Esophagus muscularis mucosa (tissue), 4 donors: ENCODE data around the gene SSBP2. TPM values are rescaled to one million over a fixed set of nuclear protein-coding genes. Genes with fewer than 3 reads are reported as not detected.

Source experiments
- DNase-seq: peaks from one replicate; pipeline ENCODE4 v3.0.0-alpha.2; 2017; ENCODE audit errors: extremely low spot score
- H3K27ac ChIP-seq, 4 donors: fragments of 200-600 bp; sonication (generic); replicated peaks in 1 of 4; 1 replicate in 3 of 4; 2 replicates in 1 of 4; pipeline ENCODE4 v1.5.1; 2016 to 2019; ENCODE audit warnings: mild to moderate bottlenecking in 1 of 4
- H3K27me3 ChIP-seq, 4 donors: fragments of 200-600 bp; sonication (generic); one replicate each; pipeline versions ENCODE4 v1.5.1 to v1.6.0; 2016 to 2019
- H3K36me3 ChIP-seq, 4 donors: fragments of 200-600 bp; sonication (generic); one replicate each; pipeline ENCODE4 v1.5.1; 2016 to 2019
- H3K4me1 ChIP-seq, 4 donors: fragments of 200-600 bp; sonication (generic); one replicate each; pipeline ENCODE4 v1.5.1; 2016 to 2019
- H3K4me3 ChIP-seq, 4 donors: fragments of 200-600 bp; sonication (generic); 1 replicate in 2 of 4; 2 replicates in 2 of 4; pipeline ENCODE4 v1.5.1; 2016 to 2019; ENCODE audit warnings: mild to moderate bottlenecking in 4 of 4, moderate library complexity in 1 of 4
- H3K9me3 ChIP-seq, 4 donors: fragments of 200-600 bp; sonication (generic); 1 replicate in 3 of 4; 2 replicates in 1 of 4; pipeline ENCODE4 v1.5.1; 2016 to 2019
- EP300 ChIP-seq: sonication (generic); formaldehyde crosslinking; IDR thresholded peaks from one replicate; pipeline ENCODE4 v1.6.1; 2017; ENCODE audit warnings: antibody characterized with exemption
- POLR2A ChIP-seq: fragments of 450-650 bp; IDR thresholded peaks from one replicate; pipeline ENCODE4 v1.6.1; 2017; ENCODE audit warnings: antibody characterized with exemption, moderate library complexity, mild to moderate bottlenecking, low read depth
- POLR2AphosphoS5 ChIP-seq, 2 donors: sonication (generic); formaldehyde crosslinking; IDR thresholded peaks; one replicate each; pipeline ENCODE4 v1.6.1; 2017; ENCODE audit warnings: antibody characterized with exemption in 2 of 2
- WGBS: methylation state at CpG from one replicate; pipeline ENCODE4 v1.1.5; 2018; 5-methylcytosine and 5-hydroxymethylcytosine counted together
- intact Hi-C: fragments of 100-400 bp; cut with DNase I; formaldehyde crosslinking; loops from one replicate; pipeline ENCODE4 v1.15.1; 2023
- total RNA-seq, 4 donors: library from RNA; depleted of rRNA; stranded (reverse); fragments of >200 nt; gene quantifications; one replicate each; pipeline versions ENCODE4 v1.1.0 to v1.2.1, GENCODE V29; 2016
- TF ChIP-seq, protein P1 (sequence below), 3 experiments: fragments of 200-600 bp in 2 of 3; fragments of 450-650 bp in 1 of 3; sonication (generic) in 2 of 3; IDR thresholded peaks; one replicate each; pipeline ENCODE4 v1.5.1; 2017 to 2019; ENCODE audit warnings: antibody characterized with exemption in 3 of 3, mild to moderate bottlenecking in 2 of 3, moderate library complexity in 1 of 3

SSBP2 gene
- total RNA-seq, 4 donors from 2014 or later: 62.9 to 97.2 (median 74.2) TPM

DNA sequence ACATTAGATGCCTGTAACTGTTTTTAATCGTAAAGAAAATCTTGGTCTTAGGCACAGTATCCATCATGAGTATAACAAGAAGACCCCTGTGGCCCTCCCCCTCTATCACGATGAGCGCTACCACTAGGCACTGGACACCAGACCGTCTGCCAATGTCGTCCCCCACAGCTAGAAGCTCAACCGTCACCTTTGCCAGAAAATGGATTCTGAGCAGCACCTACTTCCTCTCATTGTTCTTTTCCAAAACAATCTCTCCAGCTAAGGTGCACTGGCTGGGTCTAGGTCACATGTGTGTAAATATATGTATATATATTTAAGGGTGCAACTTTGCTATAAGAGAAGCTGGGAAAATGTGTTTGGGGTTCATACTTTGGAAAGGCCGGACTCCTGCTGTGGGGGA is 15.7 kb upstream of the SSBP2 start:
- TF ChIP-seq POLR2AphosphoS5 (IDR thresholded peaks at IDR 0.05) (no peak), POLR2A (no peak), EP300 (no peak)
- TF ChIP-seq, protein P1, sequence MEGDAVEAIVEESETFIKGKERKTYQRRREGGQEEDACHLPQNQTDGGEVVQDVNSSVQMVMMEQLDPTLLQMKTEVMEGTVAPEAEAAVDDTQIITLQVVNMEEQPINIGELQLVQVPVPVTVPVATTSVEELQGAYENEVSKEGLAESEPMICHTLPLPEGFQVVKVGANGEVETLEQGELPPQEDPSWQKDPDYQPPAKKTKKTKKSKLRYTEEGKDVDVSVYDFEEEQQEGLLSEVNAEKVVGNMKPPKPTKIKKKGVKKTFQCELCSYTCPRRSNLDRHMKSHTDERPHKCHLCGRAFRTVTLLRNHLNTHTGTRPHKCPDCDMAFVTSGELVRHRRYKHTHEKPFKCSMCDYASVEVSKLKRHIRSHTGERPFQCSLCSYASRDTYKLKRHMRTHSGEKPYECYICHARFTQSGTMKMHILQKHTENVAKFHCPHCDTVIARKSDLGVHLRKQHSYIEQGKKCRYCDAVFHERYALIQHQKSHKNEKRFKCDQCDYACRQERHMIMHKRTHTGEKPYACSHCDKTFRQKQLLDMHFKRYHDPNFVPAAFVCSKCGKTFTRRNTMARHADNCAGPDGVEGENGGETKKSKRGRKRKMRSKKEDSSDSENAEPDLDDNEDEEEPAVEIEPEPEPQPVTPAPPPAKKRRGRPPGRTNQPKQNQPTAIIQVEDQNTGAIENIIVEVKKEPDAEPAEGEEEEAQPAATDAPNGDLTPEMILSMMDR (IDR thresholded peaks at IDR 0.05): no peak
- DNase-seq: no peak
- no peaks in the 10 kb centered on the region for H3K27me3 ChIP-seq
- intact Hi-C loops: no loop called here
- no peaks in the 10 kb centered on the region for H3K9me3 ChIP-seq
- H3K4me1 ChIP-seq: peaks cover 0 to 35% (median 26%) of the 10 kb centered on the region in 4 donors
- no peak overlapping the region for H3K27ac ChIP-seq
- no peak overlapping the region for H3K4me3 ChIP-seq
- 88% methylated on average over 7 of the region's 7 CpGs for WGBS
- no peaks in the 10 kb centered on the region for H3K36me3 ChIP-seq

DNA sequence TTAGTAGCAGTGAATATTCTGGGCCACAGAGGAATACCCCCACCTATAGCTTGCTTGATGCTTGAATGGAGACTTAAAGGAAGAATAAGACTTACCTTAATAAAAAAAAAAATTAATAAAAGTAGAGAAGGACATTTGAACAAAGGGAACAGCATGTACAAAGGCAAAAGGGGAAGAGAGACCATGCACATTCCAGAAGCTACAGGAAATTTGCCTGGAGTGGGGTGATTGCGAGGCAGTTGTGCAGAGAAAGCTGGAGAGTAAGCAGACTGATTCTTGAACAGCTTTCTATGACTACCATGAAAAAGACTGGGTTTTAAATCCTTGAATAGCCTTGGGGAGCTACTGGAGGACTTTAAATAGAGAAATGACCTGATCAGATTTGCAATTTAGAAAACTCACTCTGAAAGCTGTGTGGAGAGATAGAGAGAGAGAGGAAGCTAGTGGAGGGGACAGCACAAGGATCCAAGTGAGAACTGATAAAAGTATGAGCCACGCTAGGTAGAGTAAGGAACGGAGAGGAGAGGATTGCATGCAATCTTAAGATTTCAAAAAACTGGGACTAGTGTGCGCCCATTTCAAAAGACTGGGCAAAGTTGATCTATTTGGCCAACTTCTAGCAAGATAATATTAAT is 12.5 kb upstream of the SSBP2 start:
- 88% methylated on average over 4 of the region's 4 CpGs for WGBS
- TF ChIP-seq EP300 (no peak), POLR2A (no peak), POLR2AphosphoS5 (IDR thresholded peaks at IDR 0.05) (no peak)
- TF ChIP-seq, protein P1 (IDR thresholded peaks at IDR 0.05): no peak
- no peak for DNase-seq
- Histone ChIP-seq H3K27me3 (no peaks in the 10 kb centered on the region), H3K36me3 (no peaks in the 10 kb centered on the region), H3K9me3 (no peaks in the 10 kb centered on the region), H3K4me3 (no peak overlapping the region), H3K27ac (no peak overlapping the region), H3K4me1 (peaks cover 0 to 17% (median 14%) of the 10 kb centered on the region in 4 donors)
- intact Hi-C loops: no loop called here

DNA sequence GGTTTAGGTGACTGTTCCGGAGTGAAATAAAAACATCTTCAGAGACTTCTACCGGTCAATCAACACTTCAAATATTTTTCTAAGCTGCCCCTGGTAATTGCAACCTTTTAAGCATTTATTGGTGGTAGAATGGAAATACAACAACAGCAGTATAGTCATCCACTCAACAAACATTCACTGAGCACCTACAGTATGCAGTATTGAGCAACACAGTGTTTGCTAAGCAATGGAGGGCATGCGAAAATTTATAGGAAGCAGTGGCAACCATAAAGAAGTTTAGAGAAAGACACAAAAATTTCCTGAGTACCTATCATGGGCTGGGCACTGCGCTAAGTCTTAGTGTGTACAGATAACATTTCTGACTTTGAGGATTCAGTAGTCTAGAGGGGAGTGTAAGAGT is 12.0 kb upstream of the SSBP2 start:
- H3K27ac ChIP-seq: no peak overlapping the region
- intact Hi-C loops: no loop called here
- 94% methylated on average over 4 of the region's 4 CpGs for WGBS
- H3K4me3 ChIP-seq: no peak overlapping the region
- TF ChIP-seq EP300: no peak
- no peak for TF ChIP-seq POLR2A
- TF ChIP-seq POLR2AphosphoS5 (IDR thresholded peaks at IDR 0.05): no peak
- TF ChIP-seq, protein P1 (IDR thresholded peaks at IDR 0.05): no peak
- H3K4me1 ChIP-seq: peaks cover 0 to 11% (median 8%) of the 10 kb centered on the region in 4 donors
- DNase-seq: no peak
- H3K9me3 ChIP-seq: no peaks in the 10 kb centered on the region
- no peaks in the 10 kb centered on the region for H3K36me3 ChIP-seq
- H3K27me3 ChIP-seq: no peaks in the 10 kb centered on the region

DNA sequence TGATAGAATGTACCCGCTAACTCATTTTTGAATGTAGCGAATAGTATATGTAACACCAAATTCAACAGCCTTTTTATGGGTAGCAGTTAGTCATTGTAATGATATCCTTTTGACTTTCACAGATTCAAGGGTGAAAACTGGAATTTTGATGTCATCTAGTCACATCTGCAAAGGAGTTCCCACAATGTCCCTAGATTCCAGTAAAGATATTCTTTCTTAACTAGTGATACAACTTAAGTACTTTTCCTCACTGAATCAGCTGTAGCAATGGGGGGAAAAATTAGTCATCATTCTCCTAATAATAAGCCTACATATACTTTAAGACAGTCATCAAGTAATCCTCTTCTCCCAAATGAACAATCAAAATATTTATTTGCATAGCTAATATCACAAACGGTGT is 11.5 kb upstream of the SSBP2 start:
- Histone ChIP-seq H3K4me1 (peaks cover 0 to 7% (median 4%) of the 10 kb centered on the region in 4 donors), H3K36me3 (no peaks in the 10 kb centered on the region), H3K9me3 (no peaks in the 10 kb centered on the region), H3K4me3 (no peak overlapping the region), H3K27ac (no peak overlapping the region), H3K27me3 (no peaks in the 10 kb centered on the region)
- 90% methylated on average over 3 of the region's 3 CpGs for WGBS
- intact Hi-C loops: no loop called here
- no peak for TF ChIP-seq POLR2AphosphoS5 (IDR thresholded peaks at IDR 0.05)
- TF ChIP-seq, protein P1 (IDR thresholded peaks at IDR 0.05): no peak
- no peak for TF ChIP-seq EP300
- no peak for DNase-seq

DNA sequence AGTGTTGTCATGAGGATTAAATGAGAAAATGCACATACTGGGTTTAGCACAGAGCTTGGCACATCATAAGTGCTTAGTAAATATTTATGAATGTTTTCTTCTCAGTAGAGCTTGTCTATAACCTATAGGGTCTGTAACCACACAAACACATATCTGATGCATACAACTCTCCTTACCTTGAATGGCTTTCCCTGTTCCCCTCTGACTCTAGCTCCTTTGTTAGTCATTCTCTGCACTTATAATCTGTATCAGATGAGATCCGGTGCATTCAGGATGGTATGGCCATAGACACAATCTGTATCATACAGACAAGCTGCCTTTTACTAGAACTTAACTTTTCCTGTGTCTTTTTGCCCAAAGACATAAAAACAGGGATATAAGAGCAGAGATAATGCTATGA is 11.1 kb upstream of the SSBP2 start:
- H3K4me1 ChIP-seq: peaks cover 0 to 7% (median 2%) of the 10 kb centered on the region in 4 donors
- WGBS: 100% methylated on average over 1 of the region's 1 CpG
- no peak overlapping the region for H3K27ac ChIP-seq
- H3K9me3 ChIP-seq: no peaks in the 10 kb centered on the region
- no peak for DNase-seq
- TF ChIP-seq, protein P1 (IDR thresholded peaks at IDR 0.05): no peak
- no peak for TF ChIP-seq POLR2AphosphoS5 (IDR thresholded peaks at IDR 0.05)
- no peak for TF ChIP-seq POLR2A
- TF ChIP-seq EP300: no peak
- intact Hi-C loops: no loop called here
- H3K36me3 ChIP-seq: no peaks in the 10 kb centered on the region
- no peak overlapping the region for H3K4me3 ChIP-seq
- H3K27me3 ChIP-seq: no peaks in the 10 kb centered on the region
